Measurements from ENCODE around the gene MCF2L2.
A peak's percentile ranks its signal among the peaks of the same experiment; 100 is the strongest.

The MCF2L2 gene

GRCh38 chr3:183287301-183287971 is 141.0 kb downstream of the MCF2L2 start:
- DNase-seq, result no peak

- peak; percentile 90 for DNase-seq
Observed at GRCh38 chr3:183285828-183286457, 142.5 kb downstream of the MCF2L2 start.

- DNase-seq, result no peak
Observed at GRCh38 chr3:183285318-183285717, 143.1 kb downstream of the MCF2L2 start.

GRCh38 chr3:183284570-183284969 is 143.8 kb downstream of the MCF2L2 start:
- no peak for DNase-seq

GRCh38 chr3:183283886-183284285 is 144.5 kb downstream of the MCF2L2 start:
- DNase-seq, result no peak

GRCh38 chr3:183281126-183281797 is 147.2 kb downstream of the MCF2L2 start:
- no peak for DNase-seq

- DNase-seq, result no peak
Observed at GRCh38 chr3:183279371-183279770, 149.0 kb downstream of the MCF2L2 start.

- DNase-seq, result no peak
Observed at GRCh38 chr3:183278479-183279088, 149.8 kb downstream of the MCF2L2 start.

- no peak for DNase-seq
Observed at GRCh38 chr3:183277260-183277659, 151.2 kb downstream of the MCF2L2 start.

GRCh38 chr3:183275937-183276336 is 152.5 kb downstream of the MCF2L2 start:
- no peak for DNase-seq

- DNase-seq, result peak; percentile 6
Observed at GRCh38 chr3:183275418-183275817, 153.0 kb downstream of the MCF2L2 start.

GRCh38 chr3:183274609-183275008 is 153.8 kb downstream of the MCF2L2 start:
- DNase-seq, result no peak

- no peak for DNase-seq
Observed at GRCh38 chr3:183272791-183273190, 155.6 kb downstream of the MCF2L2 start.

- no peak for DNase-seq
Observed at GRCh38 chr3:183272142-183272541, 156.3 kb downstream of the MCF2L2 start.

GRCh38 chr3:183270344-183270743 is 158.1 kb downstream of the MCF2L2 start:
- no peak for DNase-seq

- DNase-seq, result no peak
Observed at GRCh38 chr3:183269345-183269744, 159.1 kb downstream of the MCF2L2 start.

- DNase-seq, result no peak
Observed at GRCh38 chr3:183268366-183268765, 160.1 kb downstream of the MCF2L2 start.

GRCh38 chr3:183267140-183267539 is 161.3 kb downstream of the MCF2L2 start:
- no peak for DNase-seq

- DNase-seq, result no peak
Observed at GRCh38 chr3:183266454-183266853, 162.0 kb downstream of the MCF2L2 start.

GRCh38 chr3:183265834-183266417 is 162.5 kb downstream of the MCF2L2 start:
- DNase-seq, result peak; percentile 7

- DNase-seq, result no peak
Observed at GRCh38 chr3:183265157-183265642, 163.2 kb downstream of the MCF2L2 start.

- DNase-seq, result no peak
Observed at GRCh38 chr3:183264268-183264667, 164.2 kb downstream of the MCF2L2 start.

GRCh38 chr3:183262875-183263378 is 165.5 kb downstream of the MCF2L2 start:
- DNase-seq, result no peak

Data from CD4-positive, alpha-beta T cell treated with Interleukin-6 for 4 hours (primary cell).